ENCODE results near the gene SLIT3. TPM values are rescaled to one million over a fixed set of nuclear protein-coding genes. Genes with fewer than 3 reads are reported as not detected.

Gene SLIT3
- total and polyA plus RNA-seq, 10 of the 15 experiments (the other 5 are each of a cell fraction or from before 2014, with no cell fraction given): 0.05 TPM; not detected in 9

GRCh38 chr5:169202969-169203368, 98.0 kb downstream of the SLIT3 start:
- no peak for DNase-seq (ENCODE audit: low read depth, low spot score)
- intact Hi-C loops (cut with micrococcal nuclease; ENCODE audit: unreplicated experiment): no loop called here

More at GRCh38 chr5:169202969-169203368, 98.0 kb downstream of the SLIT3 start:
- BruUV-seq (replicated peaks): no TSS peak
- ChIA-PET RAD21 (ENCODE audit: unreplicated experiment) (no interaction called here), CTCF (no interaction called here), POLR2A (no interaction called here), SMC1A (ENCODE audit: uncharacterized antibody, unreplicated experiment) (no interaction called here)
- no peak for ATAC-seq
- Histone ChIP-seq H3K4me3 (no peak overlapping the region), H3K36me3 (ENCODE audit: control insufficient read depth in 2 of 2, insufficient read depth in 2 of 2, low read length in 1 of 2) (no peaks in the 10 kb centered on the region), H3K9ac (ENCODE audit: control insufficient read depth, insufficient read depth, low read length) (no peak overlapping the region), H4K20me1 (ENCODE audit: control insufficient read depth, insufficient read depth) (no peaks in the 10 kb centered on the region), H3K9me3 (replicated peaks; ENCODE audit: control insufficient read depth, insufficient read depth, low read length) (no peaks in the 10 kb centered on the region), H3K4me2 (ENCODE audit: control insufficient read depth, insufficient read depth) (no peak overlapping the region), H3K27me3 (replicated peaks in 1 of 2; ENCODE audit: control insufficient read depth in 2 of 2, insufficient read depth in 2 of 2, low read length in 1 of 2) (no peaks in the 10 kb centered on the region), H3K4me1 (ENCODE audit: control insufficient read depth, insufficient read depth, low read length) (no peaks in the 10 kb centered on the region), H3K79me2 (ENCODE audit: control insufficient read depth, insufficient read depth, low read length) (no peaks in the 10 kb centered on the region), H3K27ac (ENCODE audit: control insufficient read depth, insufficient read depth) (no peak overlapping the region), H2AFZ (ENCODE audit: control insufficient read depth, low read depth, low read length) (no peak overlapping the region)
- 0% methylated on average over 3 of the region's 3 CpGs for WGBS (ENCODE audit: insufficient coverage, insufficient replicate concordance, low lambda C conversion rate, missing lambda C conversion rate)
- in situ Hi-C loops (cut with MboI): no loop called here
- FAIRE-seq: no peak
- no peak for TF ChIP-seq RFX5 (IDR thresholded peaks at IDR 0.05; ENCODE audit: low read depth, low read length)
- no peak for TF ChIP-seq MXI1 (IDR thresholded peaks at IDR 0.05; ENCODE audit: low read depth, low read length)
- no peak for TF ChIP-seq KLF5 (IDR thresholded peaks at IDR 0.05; ENCODE audit: partially characterized antibody)
- no peak for TF ChIP-seq SPI1 (IDR thresholded peaks at IDR 0.05; ENCODE audit: borderline replicate concordance, insufficient read depth, low read depth, low read length)
- no peak for TF ChIP-seq PML (IDR thresholded peaks at IDR 0.05; ENCODE audit: low read length)
- no peak for TF ChIP-seq YBX1 (IDR thresholded peaks at IDR 0.05)
- no peak for TF ChIP-seq CEBPZ (IDR thresholded peaks at IDR 0.05; ENCODE audit: low read depth, low read length)
- no peak for TF ChIP-seq IKZF1 (conservative IDR thresholded peaks at IDR 0.05)
- TF ChIP-seq, protein P1, sequence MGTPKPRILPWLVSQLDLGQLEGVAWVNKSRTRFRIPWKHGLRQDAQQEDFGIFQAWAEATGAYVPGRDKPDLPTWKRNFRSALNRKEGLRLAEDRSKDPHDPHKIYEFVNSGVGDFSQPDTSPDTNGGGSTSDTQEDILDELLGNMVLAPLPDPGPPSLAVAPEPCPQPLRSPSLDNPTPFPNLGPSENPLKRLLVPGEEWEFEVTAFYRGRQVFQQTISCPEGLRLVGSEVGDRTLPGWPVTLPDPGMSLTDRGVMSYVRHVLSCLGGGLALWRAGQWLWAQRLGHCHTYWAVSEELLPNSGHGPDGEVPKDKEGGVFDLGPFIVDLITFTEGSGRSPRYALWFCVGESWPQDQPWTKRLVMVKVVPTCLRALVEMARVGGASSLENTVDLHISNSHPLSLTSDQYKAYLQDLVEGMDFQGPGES (IDR thresholded peaks at IDR 0.05): no peak
- no peak for TF ChIP-seq ATF2 (IDR thresholded peaks at IDR 0.05; ENCODE audit: low read length)
